HL-60 (cell line): ENCODE measurements around the gene SLC44A3.

Source experiments
- DNase-seq, 2 experiments: peaks; one replicate each; pipeline ENCODE4 v3.0.0-alpha.2; 2010 to 2020; ENCODE audit warnings: low read depth in 1 of 2, low spot score in 1 of 2
- H3K27ac ChIP-seq: fragments of 250-450 bp; sonication (Bioruptor Pico); replicated peaks from 2 replicates; pipeline ENCODE4 v1.5.1; 2020; ENCODE audit warnings: mild to moderate bottlenecking, moderate library complexity
- H3K27me3 ChIP-seq: fragments of 250-450 bp; sonication (Bioruptor Pico); 2 replicates; pipeline ENCODE4 v1.5.1; 2021; ENCODE audit warnings: mild to moderate bottlenecking, moderate library complexity; ENCODE audit not compliant: insufficient read depth, poor library complexity, severe bottlenecking
- H3K4me3 ChIP-seq: replicated peaks from 2 replicates; pipeline ENCODE4 v1.5.1; 2011; ENCODE audit warnings: mild to moderate bottlenecking, control low read depth, low read length; ENCODE audit not compliant: insufficient read depth
- GABPA ChIP-seq: IDR thresholded peaks from 2 replicates; pipeline ENCODE4 v1.6.1; 2012; ENCODE audit warnings: low read depth
- POLR2AphosphoS5 ChIP-seq: IDR thresholded peaks from 2 replicates; pipeline ENCODE4 v1.6.1; 2012; ENCODE audit warnings: low read depth
- SPI1 ChIP-seq: IDR thresholded peaks from 2 replicates; pipeline ENCODE4 v1.6.1; 2012; ENCODE audit warnings: low read depth, mild to moderate bottlenecking, borderline replicate concordance
- TF ChIP-seq, protein P1 (sequence below): IDR thresholded peaks from one replicate; pipeline ENCODE4 v1.5.1; 2011; ENCODE audit warnings: low read length, control low read depth, inconsistent platforms; ENCODE audit not compliant: insufficient read depth
- TF ChIP-seq, protein P2 (sequence below): IDR thresholded peaks from 2 replicates; pipeline ENCODE4 v1.6.1; 2012; ENCODE audit warnings: low read depth; ENCODE audit not compliant: insufficient replicate concordance

Gene SLC44A3

DNA sequence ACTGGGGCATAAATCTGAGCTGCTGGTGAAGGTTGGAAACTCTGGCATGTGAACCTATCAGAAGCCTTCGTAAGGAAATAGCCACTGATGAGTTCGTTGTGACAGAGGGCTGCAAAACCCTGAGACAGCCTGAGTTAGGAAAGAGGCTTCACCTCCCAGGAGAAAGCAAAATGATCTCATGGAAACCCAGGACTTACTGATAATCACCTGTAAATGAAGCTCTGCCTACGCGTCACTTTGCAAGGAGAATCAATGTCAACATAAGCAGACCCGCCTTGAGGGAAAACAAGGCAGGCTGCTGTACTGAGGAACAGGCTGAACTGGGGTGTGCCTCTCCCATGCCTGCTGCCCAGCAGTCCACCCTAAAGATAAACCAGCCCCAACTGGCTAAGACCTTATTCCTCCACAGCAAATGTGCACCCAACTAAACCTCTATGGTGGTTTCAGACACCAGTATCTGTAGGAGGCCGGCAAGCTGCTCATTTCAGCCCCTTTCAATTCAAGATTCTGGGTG is 46.8 kb upstream of the SLC44A3 start:
- Histone ChIP-seq H3K27ac (no peak overlapping the region), H3K4me3 (no peak overlapping the region), H3K27me3 (no peaks in the 10 kb centered on the region)
- no peak for DNase-seq
- TF ChIP-seq, protein P1, sequence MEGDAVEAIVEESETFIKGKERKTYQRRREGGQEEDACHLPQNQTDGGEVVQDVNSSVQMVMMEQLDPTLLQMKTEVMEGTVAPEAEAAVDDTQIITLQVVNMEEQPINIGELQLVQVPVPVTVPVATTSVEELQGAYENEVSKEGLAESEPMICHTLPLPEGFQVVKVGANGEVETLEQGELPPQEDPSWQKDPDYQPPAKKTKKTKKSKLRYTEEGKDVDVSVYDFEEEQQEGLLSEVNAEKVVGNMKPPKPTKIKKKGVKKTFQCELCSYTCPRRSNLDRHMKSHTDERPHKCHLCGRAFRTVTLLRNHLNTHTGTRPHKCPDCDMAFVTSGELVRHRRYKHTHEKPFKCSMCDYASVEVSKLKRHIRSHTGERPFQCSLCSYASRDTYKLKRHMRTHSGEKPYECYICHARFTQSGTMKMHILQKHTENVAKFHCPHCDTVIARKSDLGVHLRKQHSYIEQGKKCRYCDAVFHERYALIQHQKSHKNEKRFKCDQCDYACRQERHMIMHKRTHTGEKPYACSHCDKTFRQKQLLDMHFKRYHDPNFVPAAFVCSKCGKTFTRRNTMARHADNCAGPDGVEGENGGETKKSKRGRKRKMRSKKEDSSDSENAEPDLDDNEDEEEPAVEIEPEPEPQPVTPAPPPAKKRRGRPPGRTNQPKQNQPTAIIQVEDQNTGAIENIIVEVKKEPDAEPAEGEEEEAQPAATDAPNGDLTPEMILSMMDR = no peak
- TF ChIP-seq POLR2AphosphoS5 (no peak), GABPA (no peak), SPI1 (no peak)
- TF ChIP-seq, protein P2, sequence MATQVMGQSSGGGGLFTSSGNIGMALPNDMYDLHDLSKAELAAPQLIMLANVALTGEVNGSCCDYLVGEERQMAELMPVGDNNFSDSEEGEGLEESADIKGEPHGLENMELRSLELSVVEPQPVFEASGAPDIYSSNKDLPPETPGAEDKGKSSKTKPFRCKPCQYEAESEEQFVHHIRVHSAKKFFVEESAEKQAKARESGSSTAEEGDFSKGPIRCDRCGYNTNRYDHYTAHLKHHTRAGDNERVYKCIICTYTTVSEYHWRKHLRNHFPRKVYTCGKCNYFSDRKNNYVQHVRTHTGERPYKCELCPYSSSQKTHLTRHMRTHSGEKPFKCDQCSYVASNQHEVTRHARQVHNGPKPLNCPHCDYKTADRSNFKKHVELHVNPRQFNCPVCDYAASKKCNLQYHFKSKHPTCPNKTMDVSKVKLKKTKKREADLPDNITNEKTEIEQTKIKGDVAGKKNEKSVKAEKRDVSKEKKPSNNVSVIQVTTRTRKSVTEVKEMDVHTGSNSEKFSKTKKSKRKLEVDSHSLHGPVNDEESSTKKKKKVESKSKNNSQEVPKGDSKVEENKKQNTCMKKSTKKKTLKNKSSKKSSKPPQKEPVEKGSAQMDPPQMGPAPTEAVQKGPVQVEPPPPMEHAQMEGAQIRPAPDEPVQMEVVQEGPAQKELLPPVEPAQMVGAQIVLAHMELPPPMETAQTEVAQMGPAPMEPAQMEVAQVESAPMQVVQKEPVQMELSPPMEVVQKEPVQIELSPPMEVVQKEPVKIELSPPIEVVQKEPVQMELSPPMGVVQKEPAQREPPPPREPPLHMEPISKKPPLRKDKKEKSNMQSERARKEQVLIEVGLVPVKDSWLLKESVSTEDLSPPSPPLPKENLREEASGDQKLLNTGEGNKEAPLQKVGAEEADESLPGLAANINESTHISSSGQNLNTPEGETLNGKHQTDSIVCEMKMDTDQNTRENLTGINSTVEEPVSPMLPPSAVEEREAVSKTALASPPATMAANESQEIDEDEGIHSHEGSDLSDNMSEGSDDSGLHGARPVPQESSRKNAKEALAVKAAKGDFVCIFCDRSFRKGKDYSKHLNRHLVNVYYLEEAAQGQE = no peak

DNA sequence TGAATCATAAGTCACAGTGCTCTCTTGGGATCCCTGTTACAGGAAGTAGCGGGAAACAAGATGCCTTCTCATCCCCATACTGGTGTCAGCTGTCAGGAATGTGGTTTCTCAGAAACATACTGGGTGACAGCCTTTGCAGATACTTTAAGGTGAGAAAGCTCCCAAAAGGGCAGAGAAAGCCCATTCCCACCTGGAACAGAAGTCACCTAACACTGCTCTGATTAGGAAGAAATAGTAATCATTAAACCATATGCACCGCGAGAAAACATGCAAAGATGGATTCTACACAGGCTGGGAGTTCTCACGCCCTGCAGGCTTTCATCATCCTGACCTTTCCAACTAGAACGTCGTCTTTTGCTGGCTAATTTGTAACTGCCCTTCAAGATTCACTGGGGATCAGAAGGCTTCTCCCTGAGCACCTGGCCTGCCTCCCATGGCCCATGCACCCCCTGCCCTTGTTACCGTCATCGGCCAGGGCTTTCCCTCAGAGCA is 46.2 kb upstream of the SLC44A3 start:
- no peak overlapping the region for H3K4me3 ChIP-seq
- DNase-seq = no peak
- no peaks in the 10 kb centered on the region for H3K27me3 ChIP-seq
- TF ChIP-seq SPI1 (no peak), POLR2AphosphoS5 (no peak), GABPA (no peak)
- TF ChIP-seq, protein P1 = no peak
- TF ChIP-seq, protein P2 = no peak
- no peak overlapping the region for H3K27ac ChIP-seq

DNA sequence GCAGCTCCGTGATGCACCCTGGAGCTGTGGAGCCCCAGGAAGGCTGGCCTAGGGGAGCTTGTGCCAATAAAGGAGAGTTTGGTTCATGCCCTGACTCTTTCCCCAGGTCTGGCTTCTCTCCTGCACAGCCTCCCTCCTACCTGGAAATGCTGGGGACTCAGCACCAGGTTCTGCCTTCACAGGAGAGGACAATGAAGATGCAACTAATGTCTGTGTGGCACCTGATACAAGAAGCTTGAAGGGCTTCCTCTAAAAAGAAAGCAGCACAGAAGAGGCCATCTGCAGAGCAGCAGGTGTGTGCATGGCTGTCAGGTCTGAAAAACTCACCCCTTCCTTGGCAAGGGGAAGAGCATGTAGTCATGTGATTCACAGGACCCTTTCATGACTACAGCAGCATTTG is 43.7 kb upstream of the SLC44A3 start:
- no peak overlapping the region for H3K4me3 ChIP-seq
- no peak for DNase-seq
- no peaks in the 10 kb centered on the region for H3K27me3 ChIP-seq
- H3K27ac ChIP-seq = no peak overlapping the region
- TF ChIP-seq, protein P1 = no peak
- no peak for TF ChIP-seq SPI1
- no peak for TF ChIP-seq GABPA
- TF ChIP-seq POLR2AphosphoS5 = no peak
- TF ChIP-seq, protein P2 = no peak
